Heart left ventricle (tissue), 16 donors: ENCODE results near the gene PRTN3. TPM values are rescaled to one million over a fixed set of nuclear protein-coding genes. Genes with fewer than 3 reads are reported as not detected.

Experiments used
- ATAC-seq, 4 donors: fragments of 200-7000 bp; cut with Tn5 transposase; one replicate each; pipeline ENCODE4 v1.9.1; 2020 to 2022; ENCODE audit warnings: moderate library complexity in 4 of 4, mild to moderate bottlenecking in 3 of 4, moderate number of reproducible peaks in 1 of 4
- DNase-seq, 5 donors: peaks; one replicate each; pipeline ENCODE4 v3.0.0-alpha.2; 2020
- H3K27ac ChIP-seq, 12 donors: fragments of 200-600 bp; sonication (generic) in 4 of 12; one replicate each; pipeline versions ENCODE4 v1.5.0 to v1.8.0; 2016 to 2022; ENCODE audit warnings: mild to moderate bottlenecking in 2 of 12
- H3K27me3 ChIP-seq, 9 donors: fragments of 200-600 bp; sonication (generic) in 2 of 9; one replicate each; pipeline versions ENCODE4 v1.5.1 to v1.8.0; 2016 to 2022; ENCODE audit warnings: mild to moderate bottlenecking in 3 of 9
- H3K36me3 ChIP-seq, 9 donors: fragments of 200-600 bp; sonication (generic) in 2 of 9; one replicate each; pipeline versions ENCODE4 v1.5.0 to v1.8.0; 2018 to 2022; ENCODE audit warnings: mild to moderate bottlenecking in 2 of 9
- H3K4me1 ChIP-seq, 12 donors: fragments of 200-600 bp; sonication (generic) in 4 of 12; one replicate each; pipeline versions ENCODE4 v1.5.0 to v1.8.0; 2016 to 2022; ENCODE audit warnings: mild to moderate bottlenecking in 3 of 12
- H3K4me3 ChIP-seq, 12 donors: fragments of 200-600 bp; sonication (generic) in 4 of 12; one replicate each; pipeline versions ENCODE4 v1.5.0 to v1.8.0; 2017 to 2022; ENCODE audit warnings: mild to moderate bottlenecking in 9 of 12, moderate library complexity in 4 of 12
- H3K9me3 ChIP-seq, 12 donors: fragments of 200-600 bp; sonication (generic) in 4 of 12; one replicate each; pipeline versions ENCODE4 v1.5.0 to v1.8.0; 2016 to 2022; ENCODE audit warnings: mild to moderate bottlenecking in 1 of 12
- POLR2A ChIP-seq, 2 donors: fragments of 450-650 bp; IDR thresholded peaks; one replicate each; pipeline ENCODE4 v1.6.1; 2017; ENCODE audit warnings: antibody characterized with exemption in 2 of 2, mild to moderate bottlenecking in 2 of 2, moderate library complexity in 2 of 2
- WGBS, 4 donors: extraction: QIAGEN DNeasy Blood & Tissue Kit in 2 of 4; methylation state at CpG; one replicate each; pipeline versions ENCODE4 v1.1.5 to v1.1.7; 2013 to 2018; 5-methylcytosine and 5-hydroxymethylcytosine counted together
- intact Hi-C, 10 donors: fragments of 100-400 bp; cut with DNase I; formaldehyde crosslinking; loops; one replicate each; pipeline versions ENCODE4 v1.11.1 to v1.14.2; 2022
- microRNA counts, 2 donors: library from miRNA; unstranded; fragments of <30 nt; microRNA quantifications; one replicate each; lab custom pipeline; 2016
- microRNA-seq, 4 donors: library from miRNA; unstranded; fragments of <30 nt; microRNA quantifications; one replicate each; pipeline versions ENCODE4 to v1.2.0, GENCODE V29; 2017 to 2020
- polyA plus RNA-seq, 2 donors: library from polyadenylated mRNA; stranded (reverse); fragments of 200-250 nt; gene quantifications; one replicate each; pipeline ENCODE4 v1.2.3, GENCODE V29; 2013
- total RNA-seq, 9 donors: library from RNA; depleted of rRNA in 2 of 9; stranded (reverse); fragments of >200 nt in 2 of 9; fragmentation: NEBNext Ultra II Directional in 3 of 9; extraction: Animal tissue kit (Norgen Biotek cat#: 25700) in 3 of 9; gene quantifications; one replicate each; pipeline versions ENCODE4 v1.1.0 to v1.2.4, GENCODE V29; 2016 to 2023
- TF ChIP-seq, protein P1 (sequence below), 12 donors: fragments of 200-600 bp; sonication (generic) in 4 of 12; IDR thresholded peaks; one replicate each; pipeline versions ENCODE4 v1.5.0 to v1.8.0; 2018 to 2022; ENCODE audit warnings: antibody characterized with exemption in 12 of 12, mild to moderate bottlenecking in 5 of 12
- donor health status: ischemic (EF 13 %, LVEDD 7.1; RV severe dilation, severe dysfunction).
- donor health status: healthy with polysubstance abuse.
- donor health status: DM: no; HTN: yes; CAD: no.
- donor health status: DM: no; HTN: no; CAD: no.
- donor health status: ischemic (EF 25% LVEDD 6.9; RV normal size, moderate dysfunction).
- donor health status: ischemic (EF 25% LVEDD 5.7; RV mildly dilated, moderate dysfunction).
- donor health status: healthy.
- donor health status: DM: yes; HTN: yes; CAD: no.
- donor health status: ischemic (EF 35%, LVEDD 5.7; RV mildly dilated, moderate dysfunction).
- donor health status: nonischemic (EF 11% LVEDD 7.7; RV severe dilation, severe dysfunction).
- donor health status: DM: yes; HTN: yes; CAD: no.
- donor health status: PGD.
- donor health status: ischemic (EF 29% LVEDD 5.4; RV normal size, mild dysfunction).
- donor health status: nonischemic (EF 23%, LVEDD 6.1; RV moderate dilation, normal function).

Gene PRTN3
- total and polyA plus RNA-seq, 11 donors = 0.11 to 0.40 TPM; not detected in 9

DNA sequence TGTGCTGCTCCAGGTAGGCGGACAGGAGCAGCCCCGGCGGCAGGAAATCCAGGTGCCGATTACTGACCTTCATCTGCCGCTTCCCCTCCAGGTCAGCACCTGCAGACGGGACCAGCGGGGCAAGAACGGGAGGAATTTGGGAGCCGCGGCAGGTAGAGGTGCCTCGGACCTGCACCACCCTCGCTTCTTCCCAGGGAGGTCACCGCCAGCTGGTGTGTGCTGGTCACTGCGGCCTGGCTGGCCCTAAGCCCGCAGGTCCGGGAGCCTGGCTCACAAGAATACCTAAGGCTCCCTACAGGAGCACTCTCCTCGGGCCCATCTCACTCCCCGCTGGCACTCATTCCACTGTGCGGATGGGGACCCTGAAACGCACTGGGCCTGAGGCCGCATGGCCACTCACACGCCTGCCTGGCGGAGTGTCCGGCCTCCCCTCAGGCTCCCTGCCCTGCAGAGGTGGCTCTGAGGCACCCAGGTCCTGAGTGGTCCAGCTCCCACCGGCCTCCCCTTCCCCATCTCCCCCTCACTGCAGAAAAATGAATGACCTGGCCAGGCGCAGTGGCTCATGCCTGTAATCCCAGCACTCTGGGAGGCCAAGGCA is 56.7 kb downstream of the PRTN3 start:
- WGBS, 4 donors = 90 to 92% (median 92%) methylated on average over 16 to 26 of the region's 26 CpGs
- Histone ChIP-seq H3K36me3 (peaks cover 0 to 40% (median 14%) of the 10 kb centered on the region in 9 donors), H3K9me3 (no peaks in the 10 kb centered on the region), H3K27me3 (no peaks in the 10 kb centered on the region), H3K4me3 (no peak overlapping the region), H3K27ac (no peak overlapping the region), H3K4me1 (peaks cover 0 to 7% (median 2%) of the 10 kb centered on the region in 12 donors)
- intact Hi-C loops = no loop called here
- TF ChIP-seq, protein P1, sequence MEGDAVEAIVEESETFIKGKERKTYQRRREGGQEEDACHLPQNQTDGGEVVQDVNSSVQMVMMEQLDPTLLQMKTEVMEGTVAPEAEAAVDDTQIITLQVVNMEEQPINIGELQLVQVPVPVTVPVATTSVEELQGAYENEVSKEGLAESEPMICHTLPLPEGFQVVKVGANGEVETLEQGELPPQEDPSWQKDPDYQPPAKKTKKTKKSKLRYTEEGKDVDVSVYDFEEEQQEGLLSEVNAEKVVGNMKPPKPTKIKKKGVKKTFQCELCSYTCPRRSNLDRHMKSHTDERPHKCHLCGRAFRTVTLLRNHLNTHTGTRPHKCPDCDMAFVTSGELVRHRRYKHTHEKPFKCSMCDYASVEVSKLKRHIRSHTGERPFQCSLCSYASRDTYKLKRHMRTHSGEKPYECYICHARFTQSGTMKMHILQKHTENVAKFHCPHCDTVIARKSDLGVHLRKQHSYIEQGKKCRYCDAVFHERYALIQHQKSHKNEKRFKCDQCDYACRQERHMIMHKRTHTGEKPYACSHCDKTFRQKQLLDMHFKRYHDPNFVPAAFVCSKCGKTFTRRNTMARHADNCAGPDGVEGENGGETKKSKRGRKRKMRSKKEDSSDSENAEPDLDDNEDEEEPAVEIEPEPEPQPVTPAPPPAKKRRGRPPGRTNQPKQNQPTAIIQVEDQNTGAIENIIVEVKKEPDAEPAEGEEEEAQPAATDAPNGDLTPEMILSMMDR (IDR thresholded peaks at IDR 0.05) = no peak
- no peak for TF ChIP-seq POLR2A (IDR thresholded peaks at IDR 0.05)
- DNase-seq (no peak), ATAC-seq (no peak)

MicroRNA genes within 50 kb of the gene (microRNA counts, 767-probe panel; counts per million panel counts)
- microRNA hsa-miR-3187-3p (lab: Ali Mortazavi, UCI) = 1,754 to 1,860 counts per million in 2 donors

Small RNA genes lying within 50 kb of the gene (microRNA-seq; reads per million reads assigned to microRNA genes)
- gene MIR3187 (1.3 to 3.6 (median 2.0) reads per million in 4 donors), gene MIR4745 (1.2 to 6.0 (median 2.9) reads per million in 4 donors)

Other genes starting within 250 kb of the PRTN3 start
- gene POLRMT, start 207.5 kb upstream of the PRTN3 start, total RNA-seq = 10 to 100 TPM; 32.0 to 78.0 (median 41.5) TPM
- gene POLRMT, start 207.5 kb upstream of the PRTN3 start, polyA plus RNA-seq = 10 to 100 TPM; 38.8 to 75.2 TPM
- gene FGF22, start 201.1 kb upstream of the PRTN3 start, total RNA-seq = under 1 TPM in 3 of 9 donors, not detected in 6; 0.16 to 0.36 (median 0.20) TPM
- gene FGF22, start 201.1 kb upstream of the PRTN3 start, polyA plus RNA-seq = under 1 TPM; 0.07 to 0.11 TPM
- 100 to 1,000 TPM in 1 of 9 donors, 10 to 100 TPM in 8; 21.6 to 105 (median 29.4) TPM for gene RNF126, start 177.8 kb upstream of the PRTN3 start, total RNA-seq
- 10 to 100 TPM; 23.5 to 45.2 TPM for gene RNF126, start 177.8 kb upstream of the PRTN3 start, polyA plus RNA-seq
- 100 to 1,000 TPM in 4 of 9 donors, 10 to 100 TPM in 5; 41.7 to 347 (median 99.9) TPM for gene FSTL3, start 164.6 kb upstream of the PRTN3 start, total RNA-seq
- gene FSTL3, start 164.6 kb upstream of the PRTN3 start, polyA plus RNA-seq = 100 to 1,000 TPM; 131 to 376 TPM
- gene PRSS57, start 145.5 kb upstream of the PRTN3 start, total RNA-seq = not detected
- gene PRSS57, start 145.5 kb upstream of the PRTN3 start, polyA plus RNA-seq = not detected
- 10 to 100 TPM; 13.5 to 42.3 (median 23.3) TPM for gene PALM, start 132.1 kb upstream of the PRTN3 start, total RNA-seq
- gene PALM, start 132.1 kb upstream of the PRTN3 start, polyA plus RNA-seq = 10 to 100 TPM; 15.7 to 23.8 TPM
- 1 to 10 TPM in 1 of 9 donors, not detected in 8; 1.1 TPM for gene MISP, start 89.9 kb upstream of the PRTN3 start, total RNA-seq
- gene MISP, start 89.9 kb upstream of the PRTN3 start, polyA plus RNA-seq = under 1 TPM in 1 of 2 donors, not detected in 1; 0.06 TPM
- 100 to 1,000 TPM in 1 of 9 donors, 10 to 100 TPM in 8; 47.6 to 144 (median 55.6) TPM for gene PTBP1, start 43.5 kb upstream of the PRTN3 start, total RNA-seq
- 10 to 100 TPM; 39.2 to 52.2 TPM for gene PTBP1, start 43.5 kb upstream of the PRTN3 start, polyA plus RNA-seq
- gene PLPPR3, start 19.0 kb upstream of the PRTN3 start, total RNA-seq = under 1 TPM in 3 of 9 donors, not detected in 6; 0.10 to 0.50 (median 0.14) TPM
- not detected for gene PLPPR3, start 19.0 kb upstream of the PRTN3 start, polyA plus RNA-seq
- gene AZU1, start 13.2 kb upstream of the PRTN3 start, total RNA-seq = 1 to 10 TPM in 1 of 9 donors, under 1 TPM in 1, not detected in 7; 0.20 to 3.3 TPM
- gene AZU1, start 13.2 kb upstream of the PRTN3 start, polyA plus RNA-seq = under 1 TPM in 1 of 2 donors, not detected in 1; 0.11 TPM
- 1 to 10 TPM in 2 of 9 donors, under 1 TPM in 2, not detected in 5; 0.42 to 1.8 (median 1.3) TPM for gene ELANE, start 11.3 kb downstream of the PRTN3 start, total RNA-seq
- 1 to 10 TPM in 1 of 2 donors, under 1 TPM in 1; 0.53 to 1.4 TPM for gene ELANE, start 11.3 kb downstream of the PRTN3 start, polyA plus RNA-seq
- 100 to 1,000 TPM in 4 of 9 donors, 10 to 100 TPM in 5; 24.2 to 586 (median 84.5) TPM for gene CFD, start 18.7 kb downstream of the PRTN3 start, total RNA-seq
- gene CFD, start 18.7 kb downstream of the PRTN3 start, polyA plus RNA-seq = 100 to 1,000 TPM; 123 to 262 TPM
- 10 to 100 TPM; 17.5 to 41.9 (median 28.5) TPM for gene MED16, start 52.2 kb downstream of the PRTN3 start, total RNA-seq
- gene MED16, start 52.2 kb downstream of the PRTN3 start, polyA plus RNA-seq = 10 to 100 TPM; 19.8 to 25.6 TPM
- not detected for gene RNU6-9, start 52.5 kb downstream of the PRTN3 start, total RNA-seq
- not detected for gene RNU6-9, start 52.5 kb downstream of the PRTN3 start, polyA plus RNA-seq
- 10 to 100 TPM; 17.1 to 35.5 (median 23.8) TPM for gene R3HDM4, start 72.2 kb downstream of the PRTN3 start, total RNA-seq
- 10 to 100 TPM; 30.4 to 47.1 TPM for gene R3HDM4, start 72.2 kb downstream of the PRTN3 start, polyA plus RNA-seq
- gene KISS1R, start 76.3 kb downstream of the PRTN3 start, total RNA-seq = not detected
- gene KISS1R, start 76.3 kb downstream of the PRTN3 start, polyA plus RNA-seq = not detected
- gene ARID3A, start 85.0 kb downstream of the PRTN3 start, total RNA-seq = 10 to 100 TPM in 1 of 9 donors, 1 to 10 TPM in 8; 1.9 to 15.7 (median 5.8) TPM
- 1 to 10 TPM; 3.9 to 5.9 TPM for gene ARID3A, start 85.0 kb downstream of the PRTN3 start, polyA plus RNA-seq
- gene WDR18, start 143.3 kb downstream of the PRTN3 start, total RNA-seq = 10 to 100 TPM; 15.6 to 36.3 (median 19.2) TPM
- 10 to 100 TPM; 31.9 to 34.5 TPM for gene WDR18, start 143.3 kb downstream of the PRTN3 start, polyA plus RNA-seq
- gene GRIN3B, start 159.4 kb downstream of the PRTN3 start, total RNA-seq = under 1 TPM in 2 of 9 donors, not detected in 7; 0.09 to 0.51 TPM
- under 1 TPM in 1 of 2 donors, not detected in 1; 0.01 TPM for gene GRIN3B, start 159.4 kb downstream of the PRTN3 start, polyA plus RNA-seq
- 100 to 1,000 TPM in 7 of 9 donors, 10 to 100 TPM in 2; 95.1 to 189 (median 112) TPM for gene TMEM259, start 180.1 kb downstream of the PRTN3 start, total RNA-seq
- gene TMEM259, start 180.1 kb downstream of the PRTN3 start, polyA plus RNA-seq = 100 to 1,000 TPM; 131 to 148 TPM
- not detected for gene RNU6-2, start 180.5 kb downstream of the PRTN3 start, total RNA-seq
- gene RNU6-2, start 180.5 kb downstream of the PRTN3 start, polyA plus RNA-seq = not detected
- 10 to 100 TPM; 26.2 to 98.5 (median 61.6) TPM for gene CNN2, start 185.6 kb downstream of the PRTN3 start, total RNA-seq
- gene CNN2, start 185.6 kb downstream of the PRTN3 start, polyA plus RNA-seq = 10 to 100 TPM; 43.8 to 45.3 TPM
- 10 to 100 TPM in 4 of 9 donors, 1 to 10 TPM in 5; 5.9 to 12.4 (median 9.2) TPM for gene ABCA7, start 199.1 kb downstream of the PRTN3 start, total RNA-seq
- gene ABCA7, start 199.1 kb downstream of the PRTN3 start, polyA plus RNA-seq = 1 to 10 TPM; 2.9 to 8.8 TPM
- 10 to 100 TPM in 3 of 9 donors, 1 to 10 TPM in 6; 1.6 to 38.2 (median 5.1) TPM for gene ARHGAP45, start 226.2 kb downstream of the PRTN3 start, total RNA-seq
- 1 to 10 TPM; 4.1 to 4.7 TPM for gene ARHGAP45, start 226.2 kb downstream of the PRTN3 start, polyA plus RNA-seq